HCT116 (cell line): ENCODE measurements around the gene CNTN5. TPM values are rescaled to one million over a fixed set of nuclear protein-coding genes. Genes with fewer than 3 reads are reported as not detected.

ENCODE experiments used
- ATAC-seq: fragments of 200-7000 bp; cut with Tn5 transposase; 2 replicates; pipeline ENCODE4 v1.9.1; 2020; ENCODE audit warnings: mild to moderate bottlenecking, moderate library complexity
- BruUV-seq: library from RNA; stranded (reverse); fragments of 400-500 nt; replicated peaks from 2 replicates; lab custom pipeline; 2021; lab: Mats Ljungman, UMichigan
- CTCF ChIA-PET: fragments of 300-600 bp; sonication (Branson Sonifier 250); formaldehyde crosslinking; loops from one replicate; lab custom pipeline; 2021; ENCODE audit warnings: antibody characterized with exemption; lab: Charles Lee
- POLR2A ChIA-PET: fragments of 300-600, 350-600 bp; sonication (Branson Sonifier 250); formaldehyde crosslinking; loops from one replicate; lab custom pipeline; 2021; ENCODE audit warnings: antibody characterized with exemption; lab: Charles Lee
- RAD21 ChIA-PET, 2 experiments: fragments of 300-600 bp; sonication (Branson Sonifier 250); formaldehyde crosslinking; loops; one replicate each; lab custom pipeline; 2023; ENCODE audit warnings: low total read pairs in 2 of 2; ENCODE audit not compliant: uncharacterized antibody in 2 of 2, unreplicated experiment in 2 of 2, low non-redundant PET in 1 of 2; lab: Charles Lee
- DNase-seq: peaks from one replicate; pipeline ENCODE4 v3.0.0-alpha.2; 2010; ENCODE audit warnings: low read depth, low spot score
- H2AFZ ChIP-seq: fragments of 200-600 bp; shearing (Covaris generic), sonication (generic); 2 replicates; pipeline ENCODE4 v1.6.1; 2017; ENCODE audit warnings: low read depth, mixed run types, mixed read lengths, antibody characterized with exemption, low read length; ENCODE audit not compliant: poor library complexity, severe bottlenecking
- H3K27ac ChIP-seq: 2 replicates; pipeline ENCODE4 v1.5.1; 2012; ENCODE audit warnings: low read depth, low read length
- H3K27me3 ChIP-seq: fragments of 200-600 bp; sonication (generic); 2 replicates; pipeline ENCODE4 v1.6.1; 2016; ENCODE audit warnings: mixed run types, low read length, mixed read lengths; ENCODE audit not compliant: insufficient read depth
- H3K36me3 ChIP-seq, 2 experiments: fragments of 200-500 bp in 1 of 2; fragments of 200-600 bp in 1 of 2; sonication (Bioruptor generic) in 1 of 2; sonication (generic) in 1 of 2; 2 replicates each; pipeline versions ENCODE4 v1.5.1 to v1.6.1; 2014 to 2016; ENCODE audit warnings: low read length in 2 of 2, inconsistent platforms in 1 of 2, mixed read lengths in 1 of 2, mixed run types in 1 of 2; ENCODE audit not compliant: insufficient read depth in 2 of 2, control insufficient read depth in 1 of 2
- H3K4me1 ChIP-seq, 2 experiments: fragments of 200-600 bp in 1 of 2; sonication (generic) in 1 of 2; 2 replicates each; pipeline versions ENCODE4 v1.5.1 to v1.6.1; 2012 to 2017; ENCODE audit warnings: low read length in 2 of 2, inconsistent platforms in 1 of 2, mild to moderate bottlenecking in 1 of 2, mixed read lengths in 1 of 2, mixed run types in 1 of 2, moderate library complexity in 1 of 2; ENCODE audit not compliant: insufficient read depth in 2 of 2, control insufficient read depth in 1 of 2
- H3K4me2 ChIP-seq: fragments of 200-600 bp; sonication (generic); 2 replicates; pipeline ENCODE4 v1.6.1; 2017; ENCODE audit warnings: mixed run types, low read length, mixed read lengths
- H3K4me3 ChIP-seq, 2 experiments: fragments of 200-600 bp in 1 of 2; sonication (generic) in 1 of 2; replicated peaks in 1 of 2; 2 replicates each; pipeline ENCODE4 v1.5.1; 2011 to 2016; ENCODE audit warnings: low read length in 2 of 2, control low read depth in 1 of 2, low read depth in 1 of 2, mild to moderate bottlenecking in 1 of 2, mixed read lengths in 1 of 2, mixed run types in 1 of 2
- H3K79me2 ChIP-seq: fragments of 200-600 bp; sonication (generic); 2 replicates; pipeline ENCODE4 v1.6.1; 2017; ENCODE audit warnings: mild to moderate bottlenecking, mixed run types, low read length, moderate library complexity, mixed read lengths; ENCODE audit not compliant: insufficient read depth
- H3K9ac ChIP-seq: fragments of 200-600 bp; sonication (generic); 2 replicates; pipeline ENCODE4 v1.6.1; 2016; ENCODE audit warnings: low read length, mixed read lengths
- H3K9me2 ChIP-seq: fragments of 200-600 bp; sonication (generic), shearing (Covaris generic); 2 replicates; pipeline ENCODE4 v1.6.1; 2017; ENCODE audit warnings: mixed run types, mild to moderate bottlenecking, moderate library complexity; ENCODE audit not compliant: insufficient read depth
- H3K9me3 ChIP-seq, 2 experiments: fragments of 200-500 bp in 1 of 2; fragments of 200-600 bp in 1 of 2; sonication (Bioruptor generic) in 1 of 2; sonication (generic) in 1 of 2; 2 replicates each; pipeline ENCODE4 v1.6.1; 2014 to 2017; ENCODE audit warnings: low read length in 2 of 2, mixed read lengths in 2 of 2, inconsistent platforms in 1 of 2, low read depth in 1 of 2, mild to moderate bottlenecking in 1 of 2, mixed run types in 1 of 2, moderate library complexity in 1 of 2; ENCODE audit not compliant: control insufficient read depth in 1 of 2, insufficient read depth in 1 of 2
- H4K20me1 ChIP-seq: fragments of 200-600 bp; sonication (generic), shearing (Covaris generic); 2 replicates; pipeline ENCODE4 v1.6.1; 2017; ENCODE audit warnings: mixed run types, mild to moderate bottlenecking, moderate library complexity; ENCODE audit not compliant: insufficient read depth
- CBX3 ChIP-seq: IDR thresholded peaks from 2 replicates; pipeline ENCODE4 v1.6.1; 2012; ENCODE audit warnings: low read depth
- CEBPB ChIP-seq: IDR thresholded peaks from 2 replicates; pipeline ENCODE4 v1.6.1; 2012; ENCODE audit warnings: low read depth
- EGR1 ChIP-seq: IDR thresholded peaks from 2 replicates; pipeline ENCODE4 v1.6.1; 2012; ENCODE audit warnings: low read depth
- ELF1 ChIP-seq: IDR thresholded peaks from 2 replicates; pipeline ENCODE4 v1.6.1; 2012; ENCODE audit warnings: low read depth, borderline replicate concordance
- EZH2 ChIP-seq: fragments of 200-600 bp; sonication (generic); IDR thresholded peaks from 2 replicates; pipeline ENCODE4 v1.6.1; 2017; ENCODE audit warnings: antibody characterized with exemption, mixed run types
- POLR2A ChIP-seq: IDR thresholded peaks from 2 replicates; pipeline ENCODE4 v1.7.0; 2011; ENCODE audit warnings: borderline replicate concordance; ENCODE audit not compliant: insufficient read depth, insufficient read length; ENCODE audit errors: extremely low read depth
- RAD21 ChIP-seq: IDR thresholded peaks from 2 replicates; pipeline ENCODE4 v1.6.1; 2012; ENCODE audit warnings: low read depth, mild to moderate bottlenecking
- SIN3A ChIP-seq: IDR thresholded peaks from 2 replicates; pipeline ENCODE4 v1.6.1; 2012; ENCODE audit warnings: low read depth
- SP1 ChIP-seq: IDR thresholded peaks from 2 replicates; pipeline ENCODE4 v1.6.1; 2012; ENCODE audit warnings: low read depth
- TCF7L2 ChIP-seq: IDR thresholded peaks from 2 replicates; pipeline ENCODE4 v1.7.0; 2011; ENCODE audit warnings: borderline replicate concordance, inconsistent platforms; ENCODE audit not compliant: insufficient read depth, insufficient read length; ENCODE audit errors: extremely low read depth
- YY1 ChIP-seq: IDR thresholded peaks from 2 replicates; pipeline ENCODE4 v1.6.1; 2011; ENCODE audit warnings: low read length, low read depth, moderate library complexity, mild to moderate bottlenecking; ENCODE audit not compliant: insufficient replicate concordance; ENCODE audit errors: extremely low read depth
- ZFX ChIP-seq: fragments of 450-650 bp; IDR thresholded peaks from 2 replicates; pipeline ENCODE4 v1.6.1; 2017
- ZNF274 ChIP-seq: fragments of 200-500 bp; sonication (Bioruptor generic); IDR thresholded peaks from 2 replicates; pipeline ENCODE4 v1.6.1; 2014; ENCODE audit warnings: mild to moderate bottlenecking, low read depth, low read length, inconsistent platforms
- intact Hi-C: fragments of 100-400 bp; cut with micrococcal nuclease; formaldehyde crosslinking; loops from 2 replicates; pipeline ENCODE4 v1.10.0; 2022
- total RNA-seq: library from RNA; stranded (reverse); gene quantifications from one replicate; pipeline ENCODE4 v1.2.1, GENCODE V29; 2021; ENCODE audit not compliant: unreplicated experiment
- TF ChIP-seq, protein P1 (sequence below): IDR thresholded peaks from 2 replicates; pipeline ENCODE4 v1.6.1; 2011; ENCODE audit warnings: mild to moderate bottlenecking, low read length, moderate library complexity; ENCODE audit not compliant: insufficient replicate concordance; ENCODE audit errors: extremely low read depth
- TF ChIP-seq, protein P2 (sequence below): IDR thresholded peaks from 2 replicates; pipeline ENCODE4 v1.6.1; 2012
- TF ChIP-seq, protein P3 (sequence below): IDR thresholded peaks from 2 replicates; pipeline ENCODE4 v1.6.1; 2012; ENCODE audit warnings: low read depth

The CNTN5 gene
- total RNA-seq, 1 experiment from 2014 or later: not detected

DNA sequence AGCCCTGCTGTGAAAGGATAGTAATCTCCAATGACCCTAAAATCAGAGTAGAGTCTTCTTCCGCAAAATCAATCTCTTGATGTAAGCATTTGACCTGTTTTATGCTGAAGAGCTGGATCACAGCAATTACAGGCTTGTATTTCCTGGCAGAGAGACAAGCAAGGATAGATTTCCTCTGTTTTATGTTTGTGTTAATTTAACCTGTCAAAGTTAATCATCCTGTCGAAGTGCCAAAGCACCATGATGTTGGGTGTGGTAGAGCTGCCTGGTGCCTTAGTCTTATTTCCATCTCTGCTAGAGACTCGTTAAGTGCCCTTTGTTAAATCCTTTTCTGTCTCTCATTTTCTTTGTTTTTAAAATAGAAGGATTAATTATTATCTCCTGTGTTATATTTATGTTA, 248.1 kb downstream of the CNTN5 start:
- ChIA-PET POLR2A (no interaction called here), CTCF (no interaction called here), RAD21 (no interaction called here)
- DNase-seq: no peak
- Histone ChIP-seq H3K79me2 (no peaks in the 10 kb centered on the region), H3K4me1 (no peaks in the 10 kb centered on the region), H3K9me3 (peaks cover 4 to 5% of the 10 kb centered on the region in 2 experiments; a peak in 2 of 4 replicates), H3K4me2 (no peak overlapping the region), H3K4me3 (no peak overlapping the region), H3K9ac (no peak overlapping the region), H2AFZ (no peak overlapping the region), H3K27me3 (no peaks in the 10 kb centered on the region), H3K9me2 (no peaks in the 10 kb centered on the region), H3K27ac (no peak overlapping the region), H3K36me3 (no peaks in the 10 kb centered on the region), H4K20me1 (no peaks in the 10 kb centered on the region)
- intact Hi-C loops: no loop called here
- no peak for TF ChIP-seq CEBPB
- TF ChIP-seq, protein P1, sequence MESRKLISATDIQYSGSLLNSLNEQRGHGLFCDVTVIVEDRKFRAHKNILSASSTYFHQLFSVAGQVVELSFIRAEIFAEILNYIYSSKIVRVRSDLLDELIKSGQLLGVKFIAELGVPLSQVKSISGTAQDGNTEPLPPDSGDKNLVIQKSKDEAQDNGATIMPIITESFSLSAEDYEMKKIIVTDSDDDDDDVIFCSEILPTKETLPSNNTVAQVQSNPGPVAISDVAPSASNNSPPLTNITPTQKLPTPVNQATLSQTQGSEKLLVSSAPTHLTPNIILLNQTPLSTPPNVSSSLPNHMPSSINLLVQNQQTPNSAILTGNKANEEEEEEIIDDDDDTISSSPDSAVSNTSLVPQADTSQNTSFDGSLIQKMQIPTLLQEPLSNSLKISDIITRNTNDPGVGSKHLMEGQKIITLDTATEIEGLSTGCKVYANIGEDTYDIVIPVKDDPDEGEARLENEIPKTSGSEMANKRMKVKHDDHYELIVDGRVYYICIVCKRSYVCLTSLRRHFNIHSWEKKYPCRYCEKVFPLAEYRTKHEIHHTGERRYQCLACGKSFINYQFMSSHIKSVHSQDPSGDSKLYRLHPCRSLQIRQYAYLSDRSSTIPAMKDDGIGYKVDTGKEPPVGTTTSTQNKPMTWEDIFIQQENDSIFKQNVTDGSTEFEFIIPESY: no peak
- TF ChIP-seq ZNF274: no peak
- no peak for TF ChIP-seq EGR1
- TF ChIP-seq RAD21: no peak
- no peak for TF ChIP-seq POLR2A
- TF ChIP-seq ZFX: no peak
- TF ChIP-seq ELF1: no peak
- no peak for TF ChIP-seq SIN3A
- TF ChIP-seq, protein P2, sequence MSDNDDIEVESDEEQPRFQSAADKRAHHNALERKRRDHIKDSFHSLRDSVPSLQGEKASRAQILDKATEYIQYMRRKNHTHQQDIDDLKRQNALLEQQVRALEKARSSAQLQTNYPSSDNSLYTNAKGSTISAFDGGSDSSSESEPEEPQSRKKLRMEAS: no peak
- no peak for TF ChIP-seq TCF7L2
- no peak for TF ChIP-seq SP1
- TF ChIP-seq EZH2: no peak
- TF ChIP-seq CBX3: no peak
- TF ChIP-seq YY1: no peak
- TF ChIP-seq, protein P3, sequence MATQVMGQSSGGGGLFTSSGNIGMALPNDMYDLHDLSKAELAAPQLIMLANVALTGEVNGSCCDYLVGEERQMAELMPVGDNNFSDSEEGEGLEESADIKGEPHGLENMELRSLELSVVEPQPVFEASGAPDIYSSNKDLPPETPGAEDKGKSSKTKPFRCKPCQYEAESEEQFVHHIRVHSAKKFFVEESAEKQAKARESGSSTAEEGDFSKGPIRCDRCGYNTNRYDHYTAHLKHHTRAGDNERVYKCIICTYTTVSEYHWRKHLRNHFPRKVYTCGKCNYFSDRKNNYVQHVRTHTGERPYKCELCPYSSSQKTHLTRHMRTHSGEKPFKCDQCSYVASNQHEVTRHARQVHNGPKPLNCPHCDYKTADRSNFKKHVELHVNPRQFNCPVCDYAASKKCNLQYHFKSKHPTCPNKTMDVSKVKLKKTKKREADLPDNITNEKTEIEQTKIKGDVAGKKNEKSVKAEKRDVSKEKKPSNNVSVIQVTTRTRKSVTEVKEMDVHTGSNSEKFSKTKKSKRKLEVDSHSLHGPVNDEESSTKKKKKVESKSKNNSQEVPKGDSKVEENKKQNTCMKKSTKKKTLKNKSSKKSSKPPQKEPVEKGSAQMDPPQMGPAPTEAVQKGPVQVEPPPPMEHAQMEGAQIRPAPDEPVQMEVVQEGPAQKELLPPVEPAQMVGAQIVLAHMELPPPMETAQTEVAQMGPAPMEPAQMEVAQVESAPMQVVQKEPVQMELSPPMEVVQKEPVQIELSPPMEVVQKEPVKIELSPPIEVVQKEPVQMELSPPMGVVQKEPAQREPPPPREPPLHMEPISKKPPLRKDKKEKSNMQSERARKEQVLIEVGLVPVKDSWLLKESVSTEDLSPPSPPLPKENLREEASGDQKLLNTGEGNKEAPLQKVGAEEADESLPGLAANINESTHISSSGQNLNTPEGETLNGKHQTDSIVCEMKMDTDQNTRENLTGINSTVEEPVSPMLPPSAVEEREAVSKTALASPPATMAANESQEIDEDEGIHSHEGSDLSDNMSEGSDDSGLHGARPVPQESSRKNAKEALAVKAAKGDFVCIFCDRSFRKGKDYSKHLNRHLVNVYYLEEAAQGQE: no peak
- ATAC-seq: no peak
- no TSS peak for BruUV-seq
